C4-2B (cell line): ENCODE measurements around the gene CLEC19A.

ENCODE experiments used
- H3K27ac ChIP-seq: fragments of 450-650 bp; 2 replicates; pipeline ENCODE4 v1.5.1; 2017
- ZFX ChIP-seq: fragments of 450-650 bp; IDR thresholded peaks from 2 replicates; pipeline ENCODE4 v1.6.1; 2017
- TF ChIP-seq, protein P1 (sequence below): fragments of 450-650 bp; conservative IDR thresholded peaks from 2 replicates; pipeline ENCODE4 v1.5.1; 2017; ENCODE audit warnings: mild to moderate bottlenecking

Gene CLEC19A

GRCh38 chr16:19348125-19348524 lies 62.6 kb downstream of the CLEC19A start:
- no peak overlapping the region for H3K27ac ChIP-seq

DNA sequence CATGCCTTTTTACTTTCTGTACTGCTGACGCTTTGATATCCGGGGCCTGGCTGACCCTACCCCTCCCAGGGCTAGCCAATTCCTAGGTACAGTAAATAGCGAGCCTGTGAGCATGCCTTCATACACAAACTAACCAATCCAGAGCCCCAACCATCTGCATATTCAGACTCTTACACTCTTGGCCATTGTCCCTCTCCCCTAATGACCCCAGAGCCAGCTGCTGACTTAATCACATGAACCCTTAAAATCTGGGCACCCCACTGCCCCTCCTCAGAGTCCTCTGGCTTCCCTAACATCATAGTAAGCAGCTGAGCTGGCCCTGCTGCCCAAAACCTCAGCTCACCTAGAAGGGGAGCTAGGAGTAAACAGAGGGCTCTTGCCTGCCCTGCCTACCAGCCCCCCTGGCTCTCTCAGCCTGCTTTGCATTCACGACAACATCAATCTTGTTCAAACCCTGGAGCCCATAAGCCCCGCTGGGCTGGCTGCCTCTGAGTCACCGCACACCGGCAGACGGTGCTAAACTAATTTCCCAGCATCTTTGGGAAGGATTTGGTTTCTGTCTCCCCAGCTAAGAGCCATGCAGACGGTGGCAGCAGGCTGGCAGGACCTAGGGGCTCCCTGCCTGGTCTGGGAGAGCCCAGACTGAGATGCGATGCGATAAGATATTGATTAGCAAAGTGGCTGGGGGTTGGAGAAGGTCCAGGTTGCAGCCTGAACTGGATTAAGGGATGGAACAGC lies 63.2 kb downstream of the CLEC19A start:
- no peak overlapping the region for H3K27ac ChIP-seq
- TF ChIP-seq, protein P1, sequence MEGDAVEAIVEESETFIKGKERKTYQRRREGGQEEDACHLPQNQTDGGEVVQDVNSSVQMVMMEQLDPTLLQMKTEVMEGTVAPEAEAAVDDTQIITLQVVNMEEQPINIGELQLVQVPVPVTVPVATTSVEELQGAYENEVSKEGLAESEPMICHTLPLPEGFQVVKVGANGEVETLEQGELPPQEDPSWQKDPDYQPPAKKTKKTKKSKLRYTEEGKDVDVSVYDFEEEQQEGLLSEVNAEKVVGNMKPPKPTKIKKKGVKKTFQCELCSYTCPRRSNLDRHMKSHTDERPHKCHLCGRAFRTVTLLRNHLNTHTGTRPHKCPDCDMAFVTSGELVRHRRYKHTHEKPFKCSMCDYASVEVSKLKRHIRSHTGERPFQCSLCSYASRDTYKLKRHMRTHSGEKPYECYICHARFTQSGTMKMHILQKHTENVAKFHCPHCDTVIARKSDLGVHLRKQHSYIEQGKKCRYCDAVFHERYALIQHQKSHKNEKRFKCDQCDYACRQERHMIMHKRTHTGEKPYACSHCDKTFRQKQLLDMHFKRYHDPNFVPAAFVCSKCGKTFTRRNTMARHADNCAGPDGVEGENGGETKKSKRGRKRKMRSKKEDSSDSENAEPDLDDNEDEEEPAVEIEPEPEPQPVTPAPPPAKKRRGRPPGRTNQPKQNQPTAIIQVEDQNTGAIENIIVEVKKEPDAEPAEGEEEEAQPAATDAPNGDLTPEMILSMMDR = no peak
- no peak for TF ChIP-seq ZFX

More at GRCh38 chr16:19348125-19348524, 62.6 kb downstream of the CLEC19A start:
- TF ChIP-seq, protein P1 = no peak

GRCh38 chr16:19354371-19354770 lies 68.8 kb downstream of the CLEC19A start:
- H3K27ac ChIP-seq = no peak overlapping the region
- no peak for TF ChIP-seq ZFX
- TF ChIP-seq, protein P1 = no peak

DNA sequence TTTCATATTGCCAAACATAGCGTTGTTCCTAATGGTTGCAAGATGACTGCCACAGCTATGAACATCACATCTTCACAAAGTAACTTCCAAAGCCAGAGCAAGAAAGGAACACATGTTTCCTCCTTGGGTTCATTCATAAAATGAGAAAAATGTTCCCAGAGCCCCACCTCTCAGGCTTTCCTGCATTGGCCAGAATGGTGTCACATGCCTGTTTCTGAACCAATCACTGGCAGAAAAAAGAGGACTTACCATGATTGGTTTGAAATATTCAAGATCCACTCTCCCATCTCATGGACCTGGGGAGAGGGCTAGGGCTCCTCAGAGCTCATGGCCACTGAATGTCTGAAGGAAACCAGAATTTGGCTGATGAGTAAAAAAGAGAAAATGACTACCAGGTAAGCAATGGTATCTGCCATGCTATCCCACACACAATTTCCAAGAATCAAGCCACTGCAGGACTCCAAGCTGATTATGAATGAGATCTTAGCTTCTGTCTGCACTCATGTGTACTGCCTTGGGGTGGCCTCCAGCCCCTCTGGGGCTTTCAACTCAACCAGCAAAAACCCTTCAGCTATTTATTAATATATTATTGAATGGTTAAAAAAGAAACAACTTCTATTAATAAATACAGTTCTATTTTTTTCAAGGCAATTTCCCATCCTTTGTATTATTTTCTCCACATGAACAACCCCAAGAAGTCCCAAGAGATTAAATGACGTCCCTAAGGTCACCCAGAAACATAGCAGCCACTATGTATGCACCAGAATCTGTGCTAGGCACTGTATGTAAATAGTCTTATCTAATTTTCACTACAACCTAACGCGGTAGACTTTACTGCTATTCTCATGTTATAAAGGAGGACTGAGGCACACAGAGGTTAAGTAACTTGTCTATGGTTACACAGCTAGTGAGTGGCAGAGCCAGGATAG lies 70.8 kb downstream of the CLEC19A start:
- TF ChIP-seq, protein P1 = no peak
- TF ChIP-seq ZFX = no peak
- no peak overlapping the region for H3K27ac ChIP-seq

DNA sequence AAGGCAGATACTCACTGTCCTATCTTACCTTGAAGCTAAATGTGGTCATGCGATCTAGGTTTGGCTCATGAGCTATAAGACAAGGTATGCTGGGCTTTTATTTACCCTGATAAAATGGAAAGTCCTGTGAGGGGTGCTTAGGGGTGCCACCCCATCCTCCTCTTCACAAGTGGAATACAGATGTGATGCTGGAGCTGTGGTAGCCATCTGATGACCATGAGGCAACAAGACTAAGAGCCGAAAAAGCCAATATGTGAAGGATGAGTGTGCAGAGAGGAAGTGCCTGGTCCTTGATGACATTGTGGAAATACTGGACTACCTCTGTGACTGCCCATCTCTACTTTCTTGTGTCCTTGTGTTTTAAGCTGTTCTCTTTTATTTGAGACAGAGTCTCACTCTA lies 74.0 kb downstream of the CLEC19A start:
- TF ChIP-seq, protein P1 = no peak
- TF ChIP-seq ZFX = no peak
- H3K27ac ChIP-seq = no peak overlapping the region
